K562 (cell line): ENCODE measurements around the gene PRDX3. TPM values are rescaled to one million over a fixed set of nuclear protein-coding genes. Genes with fewer than 3 reads are reported as not detected.

ENCODE experiments used
- ATAC-seq: fragments of 200-7000 bp; cut with Tn5 transposase; 3 replicates; pipeline ENCODE4 v1.9.1; 2020; ENCODE audit warnings: moderate library complexity
- BruUV-seq: library from RNA; stranded (reverse); fragments of 400-500 nt; replicated peaks from 2 replicates; lab custom pipeline; 2021; lab: Mats Ljungman, UMichigan
- CTCF ChIA-PET: fragments of 300-600 bp; formaldehyde crosslinking; extraction: SDS; loops from one replicate; lab custom pipeline; 2021; ENCODE audit warnings: low intra/inter-chr PET ratio; lab: Yijun Ruan, JAX
- POLR2A ChIA-PET: fragments of 300-600, 350-650 bp; sonication (Branson Sonifier 250); formaldehyde crosslinking; extraction: SDS; loops from one replicate; lab custom pipeline; 2021; ENCODE audit warnings: antibody characterized with exemption, inconsistent platforms; lab: Yijun Ruan, JAX
- DNase-seq, 4 experiments: peaks; one replicate each; pipeline versions ENCODE4 v3.0.0 to v3.0.0-alpha.2; 2011 to 2018; ENCODE audit warnings: low spot score in 3 of 4, mixed read lengths in 3 of 4; ENCODE audit errors: extremely low read depth in 1 of 4
- FAIRE-seq: peaks from 2 replicates; lab custom pipeline; 2011; peaks lifted over from hg19 to GRCh38; lab: Jason Lieb, UNC
- H2AFZ ChIP-seq: 2 replicates; pipeline ENCODE4 v1.6.0; 2011; ENCODE audit warnings: low read depth, low read length, control low read depth, inconsistent platforms
- H3K27ac ChIP-seq: fragments of 200-600 bp; 3 replicates; pipeline ENCODE4 v1.8.0; 2011; ENCODE audit warnings: low read depth, mild to moderate bottlenecking, control low read depth, inconsistent platforms, low read length, moderate library complexity, mixed read lengths; ENCODE audit errors: extremely low read depth
- H3K27me3 ChIP-seq, 2 experiments: fragments of 300-600 bp in 1 of 2; 2 replicates in 1 of 2; 3 replicates in 1 of 2; pipeline versions ENCODE4 v1.6.0 to v1.8.0; 2011; ENCODE audit warnings: inconsistent platforms in 2 of 2, low read length in 2 of 2, mild to moderate bottlenecking in 1 of 2, mixed read lengths in 1 of 2, moderate library complexity in 1 of 2; ENCODE audit not compliant: control insufficient read depth in 2 of 2, insufficient read depth in 2 of 2
- H3K36me3 ChIP-seq: fragments of 300-600 bp; 3 replicates; pipeline ENCODE4 v1.8.0; 2011; ENCODE audit warnings: mild to moderate bottlenecking, low read length, inconsistent platforms; ENCODE audit not compliant: control insufficient read depth, insufficient read depth
- H3K4me1 ChIP-seq, 2 experiments: fragments of 200-600 bp in 1 of 2; replicated peaks in 1 of 2; 2 replicates in 1 of 2; 3 replicates in 1 of 2; pipeline versions ENCODE4 v1.5.1 to v1.8.0; 2011; ENCODE audit warnings: inconsistent platforms in 2 of 2, low read length in 2 of 2, mild to moderate bottlenecking in 1 of 2, mixed read lengths in 1 of 2, moderate library complexity in 1 of 2; ENCODE audit not compliant: control insufficient read depth in 2 of 2, insufficient read depth in 2 of 2
- H3K4me2 ChIP-seq: 2 replicates; pipeline ENCODE4 v1.6.1; 2011; ENCODE audit warnings: low read length, control low read depth, inconsistent platforms, mixed read lengths; ENCODE audit not compliant: insufficient read depth
- H3K4me3 ChIP-seq: fragments of 200-600 bp; sonication (generic), shearing (Covaris generic); 2 replicates; pipeline ENCODE4 v1.5.1; 2016; ENCODE audit warnings: control low read depth, inconsistent platforms
- H3K79me2 ChIP-seq: fragments of 200-600 bp; 3 replicates; pipeline ENCODE4 v1.8.0; 2011; ENCODE audit warnings: low read length, inconsistent platforms; ENCODE audit not compliant: control insufficient read depth, insufficient read depth
- H3K9ac ChIP-seq, 2 experiments: 2 replicates each; pipeline versions ENCODE4 v1.6.0 to v1.6.1; 2011; ENCODE audit warnings: low read depth in 2 of 2, low read length in 2 of 2, control low read depth in 1 of 2, inconsistent platforms in 1 of 2, mild to moderate bottlenecking in 1 of 2, mixed read lengths in 1 of 2; ENCODE audit not compliant: insufficient read depth in 1 of 2
- H3K9me1 ChIP-seq: one replicate; pipeline ENCODE4 v1.6.0; 2011; ENCODE audit warnings: inconsistent platforms, mild to moderate bottlenecking, low read length, moderate library complexity; ENCODE audit not compliant: control insufficient read depth, insufficient read depth
- H3K9me3 ChIP-seq: replicated peaks from 2 replicates; pipeline ENCODE4 v1.5.1; 2011; ENCODE audit warnings: low read depth, low read length, inconsistent platforms; ENCODE audit not compliant: control insufficient read depth, insufficient read depth
- H4K20me1 ChIP-seq: replicated peaks from 2 replicates; pipeline ENCODE4 v1.6.1; 2011; ENCODE audit warnings: low read length, inconsistent platforms, mixed read lengths; ENCODE audit not compliant: control insufficient read depth, insufficient read depth
- ATF3 ChIP-seq, 2 experiments: fragments of 450-650 bp in 1 of 2; sonication (generic) in 1 of 2; formaldehyde crosslinking in 1 of 2; IDR thresholded peaks in 1 of 2; conservative IDR thresholded peaks in 1 of 2; 2 replicates each; pipeline versions ENCODE4 v1.6.1 to v1.8.1; 2016 to 2023; ENCODE audit warnings: mild to moderate bottlenecking in 2 of 2, moderate library complexity in 2 of 2, inconsistent platforms in 1 of 2, missing genetic modification reagents in 1 of 2
- CBX3 ChIP-seq, 2 experiments: IDR thresholded peaks; 1 replicate in 1 of 2; 2 replicates in 1 of 2; pipeline ENCODE4 v1.6.1; 2012; ENCODE audit warnings: inconsistent platforms in 2 of 2, low read length in 2 of 2, borderline replicate concordance in 1 of 2, control low read depth in 1 of 2
- CEBPB ChIP-seq: fragments of 450-650 bp; IDR thresholded peaks from 2 replicates; pipeline ENCODE4 v1.6.1; 2016; ENCODE audit warnings: missing genetic modification characterization, missing compliant biosample characterization
- DACH1 ChIP-seq: fragments of 450-650 bp; IDR thresholded peaks from 2 replicates; pipeline ENCODE4 v1.6.1; 2018; ENCODE audit not compliant: partially characterized antibody
- MAZ ChIP-seq, 2 experiments: fragments of 450-650 bp in 1 of 2; sonication (generic) in 1 of 2; formaldehyde crosslinking; IDR thresholded peaks in 1 of 2; conservative IDR thresholded peaks in 1 of 2; 2 replicates each; pipeline versions ENCODE4 v1.4.0 to v1.5.0; 2020; ENCODE audit warnings: mild to moderate bottlenecking in 1 of 2, missing genetic modification reagents in 1 of 2
- MYC ChIP-seq, 2 experiments: fragments of 250-450 bp in 1 of 2; sonication (Bioruptor Pico) in 1 of 2; IDR thresholded peaks; 2 replicates each; pipeline versions ENCODE4 v1.5.1 to v1.6.1; 2012 to 2021; ENCODE audit warnings: low read depth in 2 of 2, borderline replicate concordance in 1 of 2, improper control_type of control experiment in 1 of 2, low read length in 1 of 2, mild to moderate bottlenecking in 1 of 2, moderate library complexity in 1 of 2
- NFIC ChIP-seq: fragments of 450-650 bp; IDR thresholded peaks from 2 replicates; pipeline ENCODE4 v1.6.1; 2017; ENCODE audit warnings: mild to moderate bottlenecking, inconsistent platforms
- NFYB ChIP-seq: IDR thresholded peaks from 2 replicates; pipeline ENCODE4 v1.6.1; 2011; ENCODE audit warnings: mild to moderate bottlenecking, moderate library complexity; ENCODE audit not compliant: insufficient read length; ENCODE audit errors: extremely low read depth
- RBM39 ChIP-seq: fragments of 200-400 bp; formaldehyde crosslinking; optimal IDR thresholded peaks from 2 replicates; pipeline ENCODE3; 2018; ENCODE audit warnings: low read depth, low read length
- SUPT5H ChIP-seq: fragments of 450-650 bp; IDR thresholded peaks from 2 replicates; pipeline ENCODE4 v1.6.1; 2016
- TAL1 ChIP-seq: fragments of 450-650 bp; IDR thresholded peaks from 2 replicates; pipeline ENCODE4 v1.6.1; 2016; ENCODE audit warnings: mild to moderate bottlenecking
- TEAD1 ChIP-seq, 2 experiments: fragments of 450-650 bp in 1 of 2; sonication (generic) in 1 of 2; formaldehyde crosslinking; IDR thresholded peaks; 2 replicates each; pipeline versions ENCODE4 v1.4.0 to v1.8.0; 2020 to 2022; ENCODE audit warnings: mild to moderate bottlenecking in 2 of 2, missing genetic modification reagents in 1 of 2
- TEAD4 ChIP-seq, 2 experiments: sonication (generic) in 1 of 2; formaldehyde crosslinking in 1 of 2; IDR thresholded peaks; 2 replicates each; pipeline versions ENCODE4 v1.6.1 to v1.8.0; 2012 to 2022; ENCODE audit warnings: borderline replicate concordance in 1 of 2, inconsistent platforms in 1 of 2, low read length in 1 of 2, mild to moderate bottlenecking in 1 of 2, missing genetic modification reagents in 1 of 2
- ZFP1 ChIP-seq: fragments of 450-650 bp; formaldehyde crosslinking; IDR thresholded peaks from 2 replicates; pipeline ENCODE4 v1.4.0; 2020; ENCODE audit warnings: mild to moderate bottlenecking, mixed read lengths
- WGBS: fragments of 100-300 bp; shearing (Covaris generic); methylation state at CpG from one replicate; pipeline ENCODE4 v1.1.6; 2016; ENCODE audit warnings: low coverage, mixed read lengths; ENCODE audit not compliant: insufficient coverage; ENCODE audit errors: missing lambda C conversion rate; 5-methylcytosine and 5-hydroxymethylcytosine counted together
- in situ Hi-C: fragments of 300-500 bp; cut with MboI; formaldehyde crosslinking; loops from 4 replicates; pipeline ENCODE4 v1.15.0; 2018; ENCODE audit warnings: inconsistent platforms, mixed read lengths
- intact Hi-C: fragments of 100-400 bp; cut with micrococcal nuclease; formaldehyde crosslinking; loops from 2 replicates; pipeline ENCODE4 v1.14.2; 2022
- polyA plus RNA-seq, 8 experiments: library from polyadenylated mRNA; depleted of rRNA in 4 of 8; stranded (reverse) in 5 of 8; unstranded in 3 of 8; fragments of >200 nt; fragmentation: Nextera tagmentation in 2 of 8; fragmentation: Illumina TruSeq in 1 of 8; extraction: Ambion mirVana in 2 of 8; extraction: Trizol in 1 of 8; gene quantifications; 2 replicates each; pipeline versions ENCODE4 v1.2.1 to v1.2.3, GENCODE V29; 2011 to 2014; ENCODE audit warnings: inconsistent platforms in 1 of 8, missing spikeins in 1 of 8
- total RNA-seq, 7 experiments: library from RNA; depleted of rRNA in 6 of 7; stranded (reverse); fragments of >200 nt in 6 of 7; fragmentation: Illumina TruSeq in 2 of 7; extraction: Trizol in 2 of 7; gene quantifications; 2 replicates each; pipeline versions ENCODE4 v1.2.1 to v1.2.3, GENCODE V29; 2011 to 2021; ENCODE audit warnings: low replicate concordance in 1 of 7
- TF ChIP-seq, protein P1 (sequence below): IDR thresholded peaks from 2 replicates; pipeline ENCODE4 v1.6.1; 2011; ENCODE audit not compliant: insufficient read length; ENCODE audit errors: extremely low read depth

PRDX3 gene
- total and polyA plus RNA-seq, 9 of the 15 experiments (the other 6 are each of a cell fraction or from before 2014, with no cell fraction given) = 122 to 994 (median 173) TPM

DNA sequence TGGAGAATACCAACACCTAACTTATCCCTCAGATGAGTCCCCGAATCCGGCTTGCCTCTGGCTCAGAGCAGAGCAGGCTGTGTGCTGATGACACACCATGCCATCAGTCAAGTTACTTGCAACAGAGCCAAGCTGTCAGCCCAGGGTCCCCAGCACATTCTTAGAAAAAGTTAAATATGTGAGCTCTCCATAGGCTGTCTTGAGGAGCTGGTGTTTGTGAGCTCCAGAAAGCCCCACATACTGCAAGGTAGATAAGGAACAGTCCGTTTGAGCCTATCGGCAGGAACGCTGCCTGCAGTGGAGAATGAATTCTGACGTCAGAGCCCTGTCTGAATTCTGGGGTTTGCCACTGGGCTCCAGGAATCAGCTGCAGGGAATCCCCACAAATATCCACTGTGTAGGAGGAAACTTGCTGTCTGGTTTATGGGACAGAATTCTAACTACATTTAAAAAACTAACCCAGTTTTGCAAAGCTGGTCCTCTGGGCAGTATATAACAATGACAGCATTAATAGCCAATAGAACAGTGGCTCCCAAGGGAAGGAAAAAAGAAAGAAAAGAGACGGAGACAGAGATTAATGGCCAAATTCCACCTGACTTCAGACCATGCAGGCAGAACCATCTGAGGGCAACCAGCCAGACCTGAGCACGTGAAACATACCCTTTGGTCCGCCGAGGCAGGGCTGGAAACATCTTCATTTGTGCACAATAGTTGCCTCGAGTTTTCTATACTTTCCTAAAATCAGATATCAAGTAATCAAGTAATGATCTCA lies 16.7 kb downstream of the PRDX3 start:
- DNase-seq (peak; percentile 54 to 85 (median 62)), ATAC-seq (peak; percentile 76), FAIRE-seq (peak; percentile 91)
- peak overlapping the region; percentile 66 for H3K27ac ChIP-seq
- H3K79me2 ChIP-seq = peaks cover 40% of the 10 kb centered on the region
- H3K9ac ChIP-seq = peak overlapping the region; percentile 46 to 75; a peak in 3 of 4 replicates
- no peak overlapping the region for H2AFZ ChIP-seq
- H3K4me3 ChIP-seq = no peak overlapping the region; the same call in 1 of the 2 replicates
- H4K20me1 ChIP-seq = no peaks in the 10 kb centered on the region
- no peaks in the 10 kb centered on the region for H3K9me3 ChIP-seq
- POLR2A ChIA-PET = interaction anchor here (0.9 to 1.5 kb wide), 8 partner anchors 9 to 130 kb away, joined by 3 to 6 read pairs (median 4); partner anchors contain the start of gene DENND10
- H3K4me2 ChIP-seq = peak overlapping the region; percentile 71
- 2% methylated on average over 11 of the region's 11 CpGs for WGBS
- intact Hi-C loops = no loop called here
- BruUV-seq = no TSS peak
- no peaks in the 10 kb centered on the region for H3K27me3 ChIP-seq
- CTCF ChIA-PET = interaction anchor here (0.6 kb wide), 1 partner anchor 57 kb away, joined by 3 read pairs; no protein-coding TSS in a partner anchor
- in situ Hi-C loops = no loop called here
- no peaks in the 10 kb centered on the region for H3K9me1 ChIP-seq
- H3K36me3 ChIP-seq = peaks cover 51% of the 10 kb centered on the region
- H3K4me1 ChIP-seq = peaks cover 26 to 43% of the 10 kb centered on the region in 2 experiments
- TF ChIP-seq ATF3 (IDR thresholded peaks at IDR 0.05) (peak; percentile 85), ATF3 (CRISPR knock-in tag; conservative IDR thresholded peaks at IDR 0.05) (no peak), TAL1 (peak; percentile 32; the same call in 1 of the 2 replicates), NFYB (no peak), ZFP1 (CRISPR knock-in tag) (no peak), CBX3 (IDR thresholded peaks at IDR 0.05; ENCODE audit: borderline replicate concordance in 1 of 2, low read length in 2 of 2) (no peak), SUPT5H (no peak), DACH1 (no peak), RBM39 (no peak), TEAD1 (CRISPR knock-in tag; IDR thresholded peaks at IDR 0.05) (peak in 1 of 2 experiments; percentile 93; a peak in 2 of 4 replicates), MYC (IDR thresholded peaks at IDR 0.05; ENCODE audit: low read depth, low read length) (peak; percentile 53; the same call in 1 of the 2 replicates), MYC (CRISPR knock-in tag; IDR thresholded peaks at IDR 0.05; ENCODE audit: borderline replicate concordance, low read depth) (no peak), CEBPB (peak; percentile 84), NFIC (peak; percentile 59), MAZ (CRISPR knock-in tag; conservative IDR thresholded peaks at IDR 0.05 in 1 of 2, IDR thresholded peaks at IDR 0.05 in 1 of 2) (peak in 1 of 2 experiments; percentile 36; a peak in 1 of 4 replicates), TEAD4 (IDR thresholded peaks at IDR 0.05; ENCODE audit: low read length) (peak; percentile 78), TEAD4 (CRISPR knock-in tag; IDR thresholded peaks at IDR 0.05; ENCODE audit: borderline replicate concordance) (no peak)
- TF ChIP-seq, protein P1, sequence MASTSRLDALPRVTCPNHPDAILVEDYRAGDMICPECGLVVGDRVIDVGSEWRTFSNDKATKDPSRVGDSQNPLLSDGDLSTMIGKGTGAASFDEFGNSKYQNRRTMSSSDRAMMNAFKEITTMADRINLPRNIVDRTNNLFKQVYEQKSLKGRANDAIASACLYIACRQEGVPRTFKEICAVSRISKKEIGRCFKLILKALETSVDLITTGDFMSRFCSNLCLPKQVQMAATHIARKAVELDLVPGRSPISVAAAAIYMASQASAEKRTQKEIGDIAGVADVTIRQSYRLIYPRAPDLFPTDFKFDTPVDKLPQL = no peak
